PFSK-1 (cell line): ENCODE results near the gene RTN1. TPM values are rescaled to one million over a fixed set of nuclear protein-coding genes. Genes with fewer than 3 reads are reported as not detected.

ENCODE experiments used
- FOXP2 ChIP-seq: optimal IDR thresholded peaks from 2 replicates; pipeline ENCODE3; 2011; ENCODE audit warnings: borderline replicate concordance, control low read depth, inconsistent platforms; ENCODE audit not compliant: insufficient read depth; ENCODE audit errors: extremely low read length, extremely low read depth
- POLR2AphosphoS5 ChIP-seq: IDR thresholded peaks from 2 replicates; pipeline ENCODE4 v1.6.1; 2012; ENCODE audit warnings: low read depth, mild to moderate bottlenecking, control low read depth, low read length, moderate library complexity
- SIN3A ChIP-seq: IDR thresholded peaks from 2 replicates; pipeline ENCODE4 v1.6.1; 2012; ENCODE audit warnings: mild to moderate bottlenecking, low read length, moderate library complexity, borderline replicate concordance; ENCODE audit not compliant: insufficient read depth
- TAF1 ChIP-seq: IDR thresholded peaks from 2 replicates; pipeline ENCODE4 v1.6.1; 2012; ENCODE audit warnings: low read length, control low read depth, borderline replicate concordance; ENCODE audit not compliant: insufficient read depth
- polyA plus RNA-seq: library from polyadenylated mRNA; unstranded; fragments of >200 nt; gene quantifications from one replicate; pipeline ENCODE4 v1.2.1, GENCODE V29; 2012; ENCODE audit warnings: low read depth, missing spikeins; ENCODE audit not compliant: insufficient read length
- TF ChIP-seq, protein P1 (sequence below), 2 experiments: IDR thresholded peaks; 2 replicates each; pipeline versions ENCODE4 v1.6.1 to v1.8.0; 2011 to 2012; ENCODE audit warnings: low read depth in 2 of 2, low read length in 2 of 2, control low read depth in 1 of 2, inconsistent platforms in 1 of 2, mild to moderate bottlenecking in 1 of 2, moderate library complexity in 1 of 2; ENCODE audit not compliant: insufficient read depth in 1 of 2

Gene RTN1, protein sequence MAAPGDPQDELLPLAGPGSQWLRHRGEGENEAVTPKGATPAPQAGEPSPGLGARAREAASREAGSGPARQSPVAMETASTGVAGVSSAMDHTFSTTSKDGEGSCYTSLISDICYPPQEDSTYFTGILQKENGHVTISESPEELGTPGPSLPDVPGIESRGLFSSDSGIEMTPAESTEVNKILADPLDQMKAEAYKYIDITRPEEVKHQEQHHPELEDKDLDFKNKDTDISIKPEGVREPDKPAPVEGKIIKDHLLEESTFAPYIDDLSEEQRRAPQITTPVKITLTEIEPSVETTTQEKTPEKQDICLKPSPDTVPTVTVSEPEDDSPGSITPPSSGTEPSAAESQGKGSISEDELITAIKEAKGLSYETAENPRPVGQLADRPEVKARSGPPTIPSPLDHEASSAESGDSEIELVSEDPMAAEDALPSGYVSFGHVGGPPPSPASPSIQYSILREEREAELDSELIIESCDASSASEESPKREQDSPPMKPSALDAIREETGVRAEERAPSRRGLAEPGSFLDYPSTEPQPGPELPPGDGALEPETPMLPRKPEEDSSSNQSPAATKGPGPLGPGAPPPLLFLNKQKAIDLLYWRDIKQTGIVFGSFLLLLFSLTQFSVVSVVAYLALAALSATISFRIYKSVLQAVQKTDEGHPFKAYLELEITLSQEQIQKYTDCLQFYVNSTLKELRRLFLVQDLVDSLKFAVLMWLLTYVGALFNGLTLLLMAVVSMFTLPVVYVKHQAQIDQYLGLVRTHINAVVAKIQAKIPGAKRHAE
- not detected for polyA plus RNA-seq

DNA sequence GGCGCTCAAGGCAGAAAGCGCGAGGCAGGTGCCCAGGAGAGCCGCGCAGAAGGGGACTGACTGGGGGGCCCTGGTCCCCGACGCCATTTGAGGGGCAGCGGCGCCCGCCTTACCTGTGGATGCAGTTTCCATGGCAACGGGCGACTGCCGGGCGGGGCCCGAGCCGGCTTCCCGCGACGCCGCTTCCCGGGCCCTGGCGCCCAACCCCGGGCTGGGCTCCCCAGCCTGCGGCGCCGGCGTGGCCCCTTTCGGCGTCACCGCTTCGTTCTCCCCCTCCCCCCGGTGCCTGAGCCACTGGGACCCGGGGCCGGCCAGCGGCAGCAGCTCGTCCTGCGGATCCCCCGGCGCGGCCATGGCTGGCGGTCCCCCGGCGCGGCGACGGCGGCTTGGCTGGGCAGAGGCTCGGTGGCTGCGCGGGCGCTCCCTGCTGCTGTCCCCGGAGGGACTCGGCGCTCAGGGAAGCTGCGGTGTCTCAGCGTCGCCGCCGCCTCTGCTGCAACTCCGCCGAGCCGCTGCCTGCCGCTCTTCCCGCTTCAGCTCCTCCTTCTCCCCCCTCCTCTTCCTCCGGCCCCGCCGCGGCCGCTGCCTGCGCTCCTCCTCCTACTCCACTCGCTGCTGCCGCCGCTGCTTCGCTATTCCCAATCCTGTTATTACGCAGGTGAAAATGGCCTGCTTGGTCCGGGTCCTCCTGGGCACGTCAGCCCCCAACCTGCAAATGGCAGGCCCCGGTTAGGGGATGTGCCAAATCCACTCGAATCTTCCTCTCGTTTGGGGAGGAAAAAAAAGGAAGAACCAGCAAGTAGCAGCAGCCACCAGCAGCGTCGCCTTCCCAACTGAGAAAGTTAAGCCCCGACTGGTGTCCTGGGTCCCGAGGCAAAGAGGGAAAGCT, at the start of gene RTN1:
Gene RTN1, minus strand, starts transcription at position 500 of the 889 bp plus-strand sequence. Its CDS starts 146 bp downstream, at position 354.
- TF ChIP-seq POLR2AphosphoS5 (no peak), FOXP2 (no peak), SIN3A (no peak), TAF1 (no peak)
- TF ChIP-seq, protein P1, sequence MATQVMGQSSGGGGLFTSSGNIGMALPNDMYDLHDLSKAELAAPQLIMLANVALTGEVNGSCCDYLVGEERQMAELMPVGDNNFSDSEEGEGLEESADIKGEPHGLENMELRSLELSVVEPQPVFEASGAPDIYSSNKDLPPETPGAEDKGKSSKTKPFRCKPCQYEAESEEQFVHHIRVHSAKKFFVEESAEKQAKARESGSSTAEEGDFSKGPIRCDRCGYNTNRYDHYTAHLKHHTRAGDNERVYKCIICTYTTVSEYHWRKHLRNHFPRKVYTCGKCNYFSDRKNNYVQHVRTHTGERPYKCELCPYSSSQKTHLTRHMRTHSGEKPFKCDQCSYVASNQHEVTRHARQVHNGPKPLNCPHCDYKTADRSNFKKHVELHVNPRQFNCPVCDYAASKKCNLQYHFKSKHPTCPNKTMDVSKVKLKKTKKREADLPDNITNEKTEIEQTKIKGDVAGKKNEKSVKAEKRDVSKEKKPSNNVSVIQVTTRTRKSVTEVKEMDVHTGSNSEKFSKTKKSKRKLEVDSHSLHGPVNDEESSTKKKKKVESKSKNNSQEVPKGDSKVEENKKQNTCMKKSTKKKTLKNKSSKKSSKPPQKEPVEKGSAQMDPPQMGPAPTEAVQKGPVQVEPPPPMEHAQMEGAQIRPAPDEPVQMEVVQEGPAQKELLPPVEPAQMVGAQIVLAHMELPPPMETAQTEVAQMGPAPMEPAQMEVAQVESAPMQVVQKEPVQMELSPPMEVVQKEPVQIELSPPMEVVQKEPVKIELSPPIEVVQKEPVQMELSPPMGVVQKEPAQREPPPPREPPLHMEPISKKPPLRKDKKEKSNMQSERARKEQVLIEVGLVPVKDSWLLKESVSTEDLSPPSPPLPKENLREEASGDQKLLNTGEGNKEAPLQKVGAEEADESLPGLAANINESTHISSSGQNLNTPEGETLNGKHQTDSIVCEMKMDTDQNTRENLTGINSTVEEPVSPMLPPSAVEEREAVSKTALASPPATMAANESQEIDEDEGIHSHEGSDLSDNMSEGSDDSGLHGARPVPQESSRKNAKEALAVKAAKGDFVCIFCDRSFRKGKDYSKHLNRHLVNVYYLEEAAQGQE (IDR thresholded peaks at IDR 0.05; ENCODE audit: insufficient read depth in 1 of 2, low read depth in 2 of 2, low read length in 2 of 2), result no peak

- no peak for TF ChIP-seq SIN3A
- no peak for TF ChIP-seq FOXP2
- TF ChIP-seq TAF1, result no peak
- TF ChIP-seq POLR2AphosphoS5, result no peak
- TF ChIP-seq, protein P1 (IDR thresholded peaks at IDR 0.05; ENCODE audit: insufficient read depth in 1 of 2, low read depth in 2 of 2, low read length in 2 of 2), result no peak
Measured at GRCh38 chr14:59920378-59920683, 49.8 kb upstream of the RTN1 start.

- no peak for TF ChIP-seq POLR2AphosphoS5
- no peak for TF ChIP-seq FOXP2
- no peak for TF ChIP-seq TAF1
- TF ChIP-seq, protein P1 (IDR thresholded peaks at IDR 0.05; ENCODE audit: insufficient read depth in 1 of 2, low read depth in 2 of 2, low read length in 2 of 2), result no peak
Measured at GRCh38 chr14:59919570-59920377, 49.2 kb upstream of the RTN1 start, which contains the start of gene LRRC9. TSS of gene LRRC9 (plus strand) at chr14:59920144.

GRCh38 chr14:59918824-59919569, 48.4 kb upstream of the RTN1 start:
- TF ChIP-seq SIN3A (no peak), POLR2AphosphoS5 (no peak), FOXP2 (no peak), TAF1 (no peak)
- TF ChIP-seq, protein P1 (IDR thresholded peaks at IDR 0.05; ENCODE audit: insufficient read depth in 1 of 2, low read depth in 2 of 2, low read length in 2 of 2), result no peak
